Activated CD8-positive, alpha-beta T cell treated with anti-CD3 and anti-CD28 coated beads, Interleukin-2, amount 10 ng/mL, durations not matched to agents 7 days and 5 days (primary cell): ENCODE measurements around the gene FBXO38. TPM values are rescaled to one million over a fixed set of nuclear protein-coding genes. Genes with fewer than 3 reads are reported as not detected.
"Not testable (repeated sequence)": the region's sequence is repeated elsewhere in the genome, so short reads cannot be mapped to it uniquely, and the experiment has no call there.

Experiments
- ATAC-seq: fragments of 150-1000 bp; cut with Tn5 transposase; one replicate; pipeline ENCODE4 v1.10.0; 2021; ENCODE audit warnings: moderate library complexity
- CTCF ChIA-PET: fragments of 350-600 bp; sonication (Branson Sonifier 250); formaldehyde crosslinking; loops from one replicate; lab custom pipeline; 2021; ENCODE audit warnings: antibody characterized with exemption; lab: Charles Lee
- POLR2A ChIA-PET: fragments of 350-600 bp; sonication (Branson Sonifier 250); formaldehyde crosslinking; loops from one replicate; lab custom pipeline; 2021; ENCODE audit warnings: antibody characterized with exemption; lab: Charles Lee
- DNase-seq: peaks from one replicate; pipeline ENCODE4 v3.0.0-alpha.2; 2020
- H3K27ac Mint-ChIP-seq: one replicate; pipeline ENCODE4 v1.8.0; 2021; ENCODE audit warnings: mild to moderate bottlenecking, mixed read lengths
- H3K27me3 Mint-ChIP-seq: one replicate; pipeline ENCODE4 v1.8.0; 2021; ENCODE audit warnings: low read depth, mixed read lengths
- H3K36me3 Mint-ChIP-seq: one replicate; pipeline ENCODE4 v1.8.0; 2021; ENCODE audit warnings: low read depth, mixed read lengths
- H3K4me1 Mint-ChIP-seq: one replicate; pipeline ENCODE4 v1.8.0; 2021; ENCODE audit warnings: low read depth, mixed read lengths
- H3K4me3 Mint-ChIP-seq: one replicate; pipeline ENCODE4 v1.8.0; 2021; ENCODE audit warnings: mild to moderate bottlenecking, mixed read lengths
- H3K9me3 Mint-ChIP-seq: one replicate; pipeline ENCODE4 v1.8.0; 2022; ENCODE audit warnings: mixed read lengths; ENCODE audit not compliant: insufficient read depth
- total RNA-seq, 2 experiments: library from RNA; stranded (reverse); gene quantifications; one replicate each; pipeline ENCODE4 v1.2.3, GENCODE V29; 2021

FBXO38 gene
- total RNA-seq, 2 experiments from 2014 or later, result 37.4 to 47.6 TPM

GRCh38 chr5:148458036-148458888, 74.5 kb downstream of the FBXO38 start:
- Mint-ChIP-seq H3K4me1 (no peaks in the 10 kb centered on the region), H3K36me3 (no peaks in the 10 kb centered on the region), H3K27ac (no peak overlapping the region), H3K4me3 (no peak overlapping the region), H3K9me3 (no peaks in the 10 kb centered on the region), H3K27me3 (peaks cover 9% of the 10 kb centered on the region)
- ChIA-PET POLR2A (interaction anchor here (0.7 to 0.8 kb wide), 2 partner anchors 12 to 970 kb away, joined by 3 to 4 read pairs; no protein-coding TSS in a partner anchor), CTCF (interaction anchor here (0.6 to 1.6 kb wide), 4 partner anchors 12 to 577 kb away, joined by 3 to 5 read pairs (median 4); no protein-coding TSS in a partner anchor)
- DNase-seq, result no peak
- peak; percentile 47 for ATAC-seq

GRCh38 chr5:148459669-148460068, 75.9 kb downstream of the FBXO38 start:
- ATAC-seq, result no peak
- Mint-ChIP-seq H3K36me3 (no peaks in the 10 kb centered on the region), H3K27me3 (peaks cover 12% of the 10 kb centered on the region), H3K4me3 (no peak overlapping the region), H3K27ac (no peak overlapping the region), H3K9me3 (no peaks in the 10 kb centered on the region), H3K4me1 (no peaks in the 10 kb centered on the region)
- ChIA-PET CTCF (interaction anchor here (1.1 to 1.3 kb wide), 2 partner anchors 269 to 576 kb away, joined by 3 read pairs; no protein-coding TSS in a partner anchor), POLR2A (no interaction called here)
- no peak for DNase-seq

DNA sequence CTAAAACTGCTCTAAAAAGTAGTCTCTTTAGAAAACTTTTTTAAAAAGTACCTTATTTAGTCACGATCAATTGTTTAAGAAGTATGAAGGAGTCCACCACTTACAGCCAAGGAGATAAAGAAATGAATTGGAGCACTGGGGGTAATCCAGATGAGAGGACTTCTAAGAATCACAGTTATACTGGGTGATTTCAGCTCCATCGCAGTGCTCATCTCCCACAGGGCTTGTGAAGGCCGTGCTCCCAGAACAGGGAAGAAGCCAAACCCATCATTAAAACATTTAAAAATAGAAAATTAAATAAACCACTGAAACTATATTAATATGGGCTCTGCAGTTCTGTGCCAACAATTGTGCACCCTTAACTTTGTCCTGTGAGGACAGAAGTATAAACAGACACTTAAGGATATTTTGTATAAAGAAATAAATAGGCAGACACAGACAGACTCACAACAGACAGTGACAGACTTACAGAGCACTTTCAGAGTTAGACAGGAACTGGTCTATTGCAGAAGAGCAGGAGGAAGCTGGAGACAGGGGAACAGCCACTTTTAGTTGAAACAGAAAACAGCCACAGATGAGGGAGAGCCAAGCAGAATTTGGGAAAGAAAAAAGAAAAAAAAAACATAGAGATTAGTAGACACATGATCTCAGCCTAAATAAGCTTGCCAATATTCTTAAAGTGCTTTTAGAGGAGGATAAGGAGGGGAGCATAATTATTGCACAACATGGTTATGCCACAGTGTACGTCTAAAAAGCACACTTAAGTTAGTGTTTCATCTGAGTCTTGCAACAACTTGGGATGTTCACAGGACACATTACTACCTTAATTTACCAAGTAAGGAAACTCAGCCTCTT, 81.8 kb downstream of the FBXO38 start:
- no peak for DNase-seq
- Mint-ChIP-seq H3K27ac (no peak overlapping the region), H3K4me3 (no peak overlapping the region), H3K4me1 (no peaks in the 10 kb centered on the region), H3K36me3 (no peaks in the 10 kb centered on the region), H3K9me3 (no peaks in the 10 kb centered on the region), H3K27me3 (peaks cover 11% of the 10 kb centered on the region)
- CTCF ChIA-PET, result interaction anchor here (1.2 kb wide), 1 partner anchor 14 kb away, joined by 3 read pairs; no protein-coding TSS in a partner anchor
- no peak for ATAC-seq
- POLR2A ChIA-PET, result no interaction called here

- ChIA-PET POLR2A (no interaction called here), CTCF (interaction anchor here (1.2 kb wide), 1 partner anchor 14 kb away, joined by 3 read pairs; no protein-coding TSS in a partner anchor)
- no peak overlapping the region for H3K4me3 Mint-ChIP-seq
- H3K27ac Mint-ChIP-seq, result no peak overlapping the region
- peaks cover 11% of the 10 kb centered on the region for H3K27me3 Mint-ChIP-seq
- ATAC-seq (no peak), DNase-seq (no peak)
- H3K9me3 Mint-ChIP-seq, result no peaks in the 10 kb centered on the region
- H3K36me3 Mint-ChIP-seq, result no peaks in the 10 kb centered on the region
- no peaks in the 10 kb centered on the region for H3K4me1 Mint-ChIP-seq
These were observed 82.5 kb downstream of the FBXO38 start for GRCh38 chr5:148466236-148466580.

DNA sequence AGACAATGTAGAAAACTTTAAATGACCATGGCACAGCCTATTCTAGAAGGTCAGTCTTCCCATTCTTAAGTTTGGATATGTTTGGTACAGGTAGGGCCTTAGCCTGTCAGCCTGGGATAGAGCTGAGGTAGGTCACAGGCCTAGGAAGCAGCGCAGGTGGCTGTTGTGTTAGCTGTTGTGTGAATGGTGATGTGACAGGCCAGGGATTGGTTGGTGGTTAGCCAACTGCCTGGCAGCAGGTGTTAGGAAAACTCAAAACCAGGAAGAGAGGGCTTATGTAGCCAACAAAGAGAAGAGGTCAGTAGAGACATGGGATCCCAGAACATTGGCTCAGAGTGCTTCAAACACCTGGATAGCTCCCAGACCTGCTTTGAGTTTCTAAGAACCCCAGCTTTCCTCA, 84.2 kb downstream of the FBXO38 start:
- Mint-ChIP-seq H3K4me1 (no peaks in the 10 kb centered on the region), H3K36me3 (no peaks in the 10 kb centered on the region), H3K27me3 (peaks cover 9% of the 10 kb centered on the region), H3K27ac (no peak overlapping the region), H3K9me3 (no peaks in the 10 kb centered on the region), H3K4me3 (no peak overlapping the region)
- ATAC-seq (no peak), DNase-seq (no peak)
- ChIA-PET POLR2A (no interaction called here), CTCF (interaction anchor here (1.0 to 3.0 kb wide), 2 partner anchors 15 to 263 kb away, joined by 4 to 12 read pairs; no protein-coding TSS in a partner anchor)

GRCh38 chr5:148468746-148469145, 85.0 kb downstream of the FBXO38 start:
- POLR2A ChIA-PET, H3K36me3 Mint-ChIP-seq, H3K27me3 Mint-ChIP-seq, ATAC-seq, H3K9me3 Mint-ChIP-seq, H3K4me1 Mint-ChIP-seq, H3K27ac Mint-ChIP-seq, H3K4me3 Mint-ChIP-seq, DNase-seq: not testable (repeated sequence)
- CTCF ChIA-PET, result interaction anchor here (3.0 kb wide), 1 partner anchor 14 kb away, joined by 12 read pairs; no protein-coding TSS in a partner anchor

GRCh38 chr5:148469501-148469935, 85.8 kb downstream of the FBXO38 start:
- ChIA-PET POLR2A (interaction anchor here (1.3 kb wide), 1 partner anchor 11 kb away, joined by 3 read pairs; no protein-coding TSS in a partner anchor), CTCF (interaction anchor here (1.2 to 3.0 kb wide), 3 partner anchors 12 to 261 kb away, joined by 4 to 12 read pairs (median 5); no protein-coding TSS in a partner anchor)
- no peak for ATAC-seq
- H3K4me1 Mint-ChIP-seq, result no peaks in the 10 kb centered on the region
- H3K36me3 Mint-ChIP-seq, result no peaks in the 10 kb centered on the region
- no peak overlapping the region for H3K4me3 Mint-ChIP-seq
- H3K9me3 Mint-ChIP-seq, result no peaks in the 10 kb centered on the region
- no peak for DNase-seq
- H3K27ac Mint-ChIP-seq, result no peak overlapping the region
- H3K27me3 Mint-ChIP-seq, result peaks cover 6% of the 10 kb centered on the region

DNA sequence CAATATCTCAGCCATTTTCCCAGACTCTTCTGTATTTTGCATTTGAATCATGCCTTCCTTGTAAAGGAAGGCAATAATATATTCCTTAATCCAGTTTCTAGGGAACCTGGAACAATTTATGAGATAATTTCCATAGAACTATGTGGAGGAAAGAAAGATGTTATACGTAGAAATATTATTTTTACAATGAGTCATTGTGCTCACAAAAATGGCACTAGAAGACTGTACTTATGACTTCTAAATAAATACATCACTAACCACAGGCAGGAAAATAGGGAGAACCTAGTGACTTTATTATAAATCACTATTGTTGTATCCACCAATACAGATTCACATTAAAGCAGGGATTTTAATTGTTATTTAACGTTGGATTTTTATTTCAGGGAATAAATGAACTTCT, 87.6 kb downstream of the FBXO38 start:
- Mint-ChIP-seq H3K4me3 (no peak overlapping the region), H3K27ac (no peak overlapping the region), H3K27me3 (peaks cover 2% of the 10 kb centered on the region), H3K36me3 (no peaks in the 10 kb centered on the region), H3K4me1 (no peaks in the 10 kb centered on the region), H3K9me3 (no peaks in the 10 kb centered on the region)
- ATAC-seq (no peak), DNase-seq (no peak)
- ChIA-PET CTCF (no interaction called here), POLR2A (no interaction called here)

DNA sequence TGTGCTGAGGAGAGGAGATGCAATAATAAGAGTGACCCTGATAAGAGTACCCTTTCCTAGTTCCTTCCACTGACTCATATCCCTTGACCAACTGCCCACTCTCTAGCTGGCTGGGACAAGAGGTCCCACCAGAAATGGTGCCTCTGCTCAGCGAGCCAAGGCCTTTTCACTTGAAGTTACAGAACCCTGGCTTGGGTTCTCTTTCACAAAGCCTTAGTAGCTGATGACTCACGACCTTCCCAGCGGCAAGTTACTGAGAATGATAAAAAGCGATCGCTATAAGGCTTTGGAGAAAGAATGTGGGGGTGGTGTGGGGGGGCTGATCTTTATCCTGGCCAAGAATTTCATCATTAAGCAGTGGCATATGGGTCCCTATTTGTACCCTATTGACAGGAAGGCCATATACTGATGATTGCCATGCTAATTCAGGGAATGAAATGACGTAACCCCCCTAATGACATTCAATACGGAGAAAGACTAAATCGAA, 90.3 kb downstream of the FBXO38 start:
- no peaks in the 10 kb centered on the region for H3K9me3 Mint-ChIP-seq
- ChIA-PET POLR2A (no interaction called here), CTCF (interaction anchor here (0.9 kb wide), 1 partner anchor 8 kb away, joined by 4 read pairs; no protein-coding TSS in a partner anchor)
- no peak overlapping the region for H3K27ac Mint-ChIP-seq
- no peaks in the 10 kb centered on the region for H3K36me3 Mint-ChIP-seq
- peaks cover 15% of the 10 kb centered on the region for H3K27me3 Mint-ChIP-seq
- DNase-seq, result no peak
- no peaks in the 10 kb centered on the region for H3K4me1 Mint-ChIP-seq
- ATAC-seq, result no peak
- no peak overlapping the region for H3K4me3 Mint-ChIP-seq

GRCh38 chr5:148476302-148476701, 92.5 kb downstream of the FBXO38 start:
- ATAC-seq (no peak), DNase-seq (no peak)
- no peaks in the 10 kb centered on the region for H3K4me1 Mint-ChIP-seq
- no peak overlapping the region for H3K27ac Mint-ChIP-seq
- no peak overlapping the region for H3K4me3 Mint-ChIP-seq
- no peaks in the 10 kb centered on the region for H3K36me3 Mint-ChIP-seq
- CTCF ChIA-PET, result no interaction called here
- no peaks in the 10 kb centered on the region for H3K9me3 Mint-ChIP-seq
- POLR2A ChIA-PET, result no interaction called here
- peaks cover 15% of the 10 kb centered on the region for H3K27me3 Mint-ChIP-seq

GRCh38 chr5:148477429-148477828, 93.7 kb downstream of the FBXO38 start:
- no peak for DNase-seq
- POLR2A ChIA-PET, result no interaction called here
- Mint-ChIP-seq H3K4me1 (no peaks in the 10 kb centered on the region), H3K27me3 (peaks cover 15% of the 10 kb centered on the region), H3K36me3 (no peaks in the 10 kb centered on the region), H3K9me3 (no peaks in the 10 kb centered on the region), H3K4me3 (no peak overlapping the region), H3K27ac (no peak overlapping the region)
- CTCF ChIA-PET, result interaction anchor here (0.8 kb wide), 1 partner anchor 253 kb away, joined by 3 read pairs; no protein-coding TSS in a partner anchor
- ATAC-seq, result no peak
